Measurements from ENCODE around the gene LSS. TPM values are rescaled to one million over a fixed set of nuclear protein-coding genes. Genes with fewer than 3 reads are reported as not detected.

Gene LSS
- total and polyA plus RNA-seq, 2 of the 4 experiments (the other 2 are of a cell fraction): 43.4 to 58.1 TPM

DNA sequence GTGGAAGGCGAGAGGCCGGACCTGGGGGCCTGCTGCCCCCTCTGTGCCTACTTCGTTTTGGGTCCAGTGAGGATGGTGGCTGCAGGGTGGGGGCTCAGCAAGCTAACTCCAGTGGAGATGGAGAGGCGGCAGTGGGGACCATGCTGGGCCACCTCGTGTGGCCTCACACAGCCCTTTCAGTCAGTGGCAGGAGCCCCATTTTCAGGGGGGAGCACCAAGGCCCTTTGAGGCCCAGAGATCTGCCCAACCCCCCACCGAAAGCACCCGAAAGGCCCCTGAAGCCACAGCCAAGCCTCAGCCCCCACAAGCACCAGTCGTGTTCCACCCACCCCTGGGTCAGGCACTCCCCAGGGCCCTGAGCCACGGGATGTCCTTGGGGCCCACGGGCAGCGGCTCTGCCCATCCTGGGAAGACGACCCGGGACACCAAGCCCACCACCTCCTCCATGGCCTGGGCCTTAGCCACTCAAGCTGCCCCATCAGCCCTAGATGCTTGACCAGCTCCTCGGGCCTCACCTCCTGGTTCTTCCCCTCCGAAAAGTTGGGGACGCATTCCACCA lies 73.5 kb downstream of the LSS start:
- no peak overlapping the region for H2BK15ac ChIP-seq (ENCODE audit: low read depth, low read length)
- CTCF ChIA-PET: no interaction called here
- no peaks in the 10 kb centered on the region for H4K20me1 ChIP-seq (ENCODE audit: insufficient read depth, low read length)
- BruUV-seq (replicated peaks): no TSS peak
- no peak overlapping the region for H2BK20ac ChIP-seq (ENCODE audit: low read depth, low read length)
- 98% methylated on average over 6 of the region's 16 CpGs; no CpG with 5 or more reads in 1 of the 2 experiments for WGBS, 2 experiments (ENCODE audit: extremely low coverage in 2 of 2, insufficient read length in 1 of 2)
- H3K9me1 ChIP-seq (ENCODE audit: insufficient read depth, low read length): 0 out of 2 replicates have a peak, but pooled peaks cover 3% of the 10 kb centered on the region
- H3K4ac ChIP-seq (ENCODE audit: low read depth, low read length): no peak overlapping the region
- H3K36me3 ChIP-seq (ENCODE audit: control insufficient read depth, insufficient read depth, low read length): no peaks in the 10 kb centered on the region
- no peak overlapping the region for H4K5ac ChIP-seq (ENCODE audit: low read depth, low read length)
- ATAC-seq (ENCODE audit: low read depth) (no peak), DNase-seq (no peak)
- no peak overlapping the region for H2AFZ ChIP-seq (replicated peaks; ENCODE audit: low read length, poor library complexity)
- H3K79me1 ChIP-seq (ENCODE audit: low read depth in 1 of 2, low read length in 2 of 2): no peaks in the 10 kb centered on the region
- no peak overlapping the region for H2AK9ac ChIP-seq (replicated peaks; ENCODE audit: low read depth, low read length, poor library complexity)
- no peak overlapping the region for H2AK5ac ChIP-seq (ENCODE audit: low read depth, low read length)
- no peak overlapping the region for H2BK5ac ChIP-seq (ENCODE audit: low read depth, low read length, poor library complexity, severe bottlenecking)
- H3K9ac ChIP-seq (ENCODE audit: low read depth, low read length): no peak overlapping the region
- H3K23ac ChIP-seq (ENCODE audit: low read depth, low read length): no peak overlapping the region
- H2BK120ac ChIP-seq (ENCODE audit: low read depth, low read length): no peak overlapping the region
- in situ Hi-C loops (cut with MboI; ENCODE audit: low sequenced_read_pairs) (no loop called here), intact Hi-C loops (cut with micrococcal nuclease) (no loop called here), dilution Hi-C loops (cut with HindIII; ENCODE audit: low sequenced_read_pairs, unreplicated experiment) (no loop called here)
- POLR2A ChIA-PET (ENCODE audit: unreplicated experiment): no interaction called here
- H3K56ac ChIP-seq (ENCODE audit: extremely low read depth, insufficient read depth, low read length): no peak overlapping the region
- no peaks in the 10 kb centered on the region for H3K27me3 ChIP-seq (ENCODE audit: control insufficient read depth, insufficient read depth, low read length)
- no peak overlapping the region for H3K4me3 ChIP-seq (ENCODE audit: insufficient read depth, low read depth, low read length)
- H4K8ac ChIP-seq (ENCODE audit: low read depth in 2 of 2, low read length in 2 of 2): no peak overlapping the region
- H3K4me2 ChIP-seq (ENCODE audit: low read depth, low read length): no peak overlapping the region
- H3K27ac ChIP-seq (ENCODE audit: insufficient read depth, low read length): no peak overlapping the region
- H3K9me3 ChIP-seq (ENCODE audit: control insufficient read depth, insufficient read depth, low read length): no peaks in the 10 kb centered on the region
- H3K18ac ChIP-seq (ENCODE audit: low read depth, low read length): no peak overlapping the region
- no peak overlapping the region for H4K91ac ChIP-seq (ENCODE audit: insufficient read depth, low read depth, low read length)
- no peak for TF ChIP-seq CEBPB (IDR thresholded peaks at IDR 0.05; ENCODE audit: low read depth, low read length)
- TF ChIP-seq, protein P1, sequence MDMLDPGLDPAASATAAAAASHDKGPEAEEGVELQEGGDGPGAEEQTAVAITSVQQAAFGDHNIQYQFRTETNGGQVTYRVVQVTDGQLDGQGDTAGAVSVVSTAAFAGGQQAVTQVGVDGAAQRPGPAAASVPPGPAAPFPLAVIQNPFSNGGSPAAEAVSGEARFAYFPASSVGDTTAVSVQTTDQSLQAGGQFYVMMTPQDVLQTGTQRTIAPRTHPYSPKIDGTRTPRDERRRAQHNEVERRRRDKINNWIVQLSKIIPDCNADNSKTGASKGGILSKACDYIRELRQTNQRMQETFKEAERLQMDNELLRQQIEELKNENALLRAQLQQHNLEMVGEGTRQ (IDR thresholded peaks at IDR 0.05; ENCODE audit: low read depth, low read length): no peak
- H3K14ac ChIP-seq (replicated peaks; ENCODE audit: low read depth, low read length): no peak overlapping the region
- peaks cover 2% of the 10 kb centered on the region for H3K4me1 ChIP-seq (ENCODE audit: control insufficient read depth, insufficient read depth, low read length)
